Thymus (tissue), 11 donors: ENCODE data around the gene PPP1R1B. TPM values are rescaled to one million over a fixed set of nuclear protein-coding genes. Genes with fewer than 3 reads are reported as not detected.

Experiments
- DNase-seq, 9 donors: peaks; one replicate each; pipeline ENCODE4 v3.0.0-alpha.2; 2013; ENCODE audit warnings: low spot score in 9 of 9, low read depth in 6 of 9, missing footprints in 1 of 9
- H3K27ac ChIP-seq, 2 donors: one replicate each; pipeline ENCODE4 v1.5.1; 2013; ENCODE audit warnings: control low read depth in 1 of 2, low read depth in 1 of 2, low read length in 1 of 2, mild to moderate bottlenecking in 1 of 2, moderate library complexity in 1 of 2
- H3K27me3 ChIP-seq, 2 donors: one replicate each; pipeline ENCODE4 v1.5.1; 2013; ENCODE audit warnings: low read length in 1 of 2; ENCODE audit not compliant: control insufficient read depth in 2 of 2, insufficient read depth in 1 of 2
- H3K36me3 ChIP-seq, 2 donors: one replicate each; pipeline ENCODE4 v1.5.1; 2013; ENCODE audit warnings: low read length in 1 of 2, mild to moderate bottlenecking in 1 of 2, moderate library complexity in 1 of 2; ENCODE audit not compliant: control insufficient read depth in 2 of 2, insufficient read depth in 2 of 2
- H3K4me1 ChIP-seq, 2 donors: one replicate each; pipeline ENCODE4 v1.5.1; 2013; ENCODE audit warnings: low read length in 2 of 2; ENCODE audit not compliant: control insufficient read depth in 2 of 2, insufficient read depth in 2 of 2
- H3K4me3 ChIP-seq, 2 donors: one replicate each; pipeline ENCODE4 v1.5.1; 2013; ENCODE audit warnings: low read length in 2 of 2, control low read depth in 1 of 2, mild to moderate bottlenecking in 1 of 2
- H3K9me3 ChIP-seq, 2 donors: one replicate each; pipeline ENCODE4 v1.5.1; 2013; ENCODE audit warnings: low read length in 1 of 2, mild to moderate bottlenecking in 1 of 2; ENCODE audit not compliant: control insufficient read depth in 2 of 2, insufficient read depth in 1 of 2
- WGBS: extraction: QIAGEN DNeasy Blood & Tissue Kit; methylation state at CpG from one replicate; pipeline ENCODE4 v1.1.7; 2013; 5-methylcytosine and 5-hydroxymethylcytosine counted together
- polyA plus RNA-seq: library from polyadenylated mRNA; stranded (reverse); fragments of 200-250 nt; gene quantifications from one replicate; pipeline ENCODE4 v1.2.3, GENCODE V29; 2013
- total RNA-seq: library from RNA; stranded (reverse); fragments of 120-200 nt; gene quantifications from one replicate; pipeline ENCODE4 v1.2.4, GENCODE V29; 2013
- donor health status: healthy.

The PPP1R1B gene
- total and polyA plus RNA-seq, 2 donors = 1.3 to 1.8 TPM

DNA sequence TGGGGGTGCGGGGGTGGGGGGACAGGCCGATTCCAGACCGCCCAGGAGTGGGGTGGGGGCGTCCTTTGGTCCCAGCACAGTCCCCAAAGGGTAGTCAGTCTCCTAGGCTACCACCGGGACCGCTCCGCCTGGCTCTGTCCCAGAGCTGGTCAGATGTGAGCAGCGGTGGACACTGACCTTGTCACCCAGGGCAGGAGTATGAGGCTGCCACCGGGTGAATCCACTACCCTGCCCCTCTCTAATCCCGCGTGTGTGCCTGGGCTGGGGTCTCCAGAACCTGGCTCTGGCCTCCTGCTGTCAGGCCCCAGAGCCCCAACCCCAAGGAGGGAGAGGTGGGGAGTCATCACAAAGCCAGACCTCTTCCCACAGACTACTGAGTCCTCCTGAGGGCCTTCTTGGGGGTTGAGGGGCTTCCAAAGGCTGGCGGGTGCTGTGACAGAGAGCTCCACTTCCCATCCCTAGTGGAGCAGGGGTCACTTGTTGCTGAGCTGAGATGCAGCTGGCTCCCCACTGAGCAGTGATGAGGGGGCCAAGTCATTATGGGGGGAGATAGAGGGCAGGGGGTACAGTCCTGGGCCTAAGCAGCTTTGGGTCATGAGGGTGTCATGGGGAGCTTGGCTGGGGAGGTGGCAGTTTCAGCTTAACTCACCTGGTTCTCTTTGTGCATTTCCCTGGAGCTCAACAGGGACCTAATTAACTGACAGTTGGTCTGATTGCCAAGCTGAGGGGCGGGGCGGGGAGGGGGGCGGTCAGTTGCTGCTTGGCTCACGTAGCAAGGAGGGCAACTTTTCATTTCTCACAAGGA lies 1.2 kb downstream of the PPP1R1B start:
- 92% methylated on average over 16 of the region's 16 CpGs for WGBS
- no peak overlapping the region for H3K27ac ChIP-seq
- H3K4me1 ChIP-seq = peaks cover 8 to 42% of the 10 kb centered on the region in 2 donors
- no peak overlapping the region for H3K4me3 ChIP-seq
- H3K9me3 ChIP-seq = peaks cover 0 to 9% of the 10 kb centered on the region in 2 donors
- peaks cover 26 to 80% of the 10 kb centered on the region in 2 donors for H3K27me3 ChIP-seq
- no peaks in the 10 kb centered on the region for H3K36me3 ChIP-seq
- no peak for DNase-seq

DNA sequence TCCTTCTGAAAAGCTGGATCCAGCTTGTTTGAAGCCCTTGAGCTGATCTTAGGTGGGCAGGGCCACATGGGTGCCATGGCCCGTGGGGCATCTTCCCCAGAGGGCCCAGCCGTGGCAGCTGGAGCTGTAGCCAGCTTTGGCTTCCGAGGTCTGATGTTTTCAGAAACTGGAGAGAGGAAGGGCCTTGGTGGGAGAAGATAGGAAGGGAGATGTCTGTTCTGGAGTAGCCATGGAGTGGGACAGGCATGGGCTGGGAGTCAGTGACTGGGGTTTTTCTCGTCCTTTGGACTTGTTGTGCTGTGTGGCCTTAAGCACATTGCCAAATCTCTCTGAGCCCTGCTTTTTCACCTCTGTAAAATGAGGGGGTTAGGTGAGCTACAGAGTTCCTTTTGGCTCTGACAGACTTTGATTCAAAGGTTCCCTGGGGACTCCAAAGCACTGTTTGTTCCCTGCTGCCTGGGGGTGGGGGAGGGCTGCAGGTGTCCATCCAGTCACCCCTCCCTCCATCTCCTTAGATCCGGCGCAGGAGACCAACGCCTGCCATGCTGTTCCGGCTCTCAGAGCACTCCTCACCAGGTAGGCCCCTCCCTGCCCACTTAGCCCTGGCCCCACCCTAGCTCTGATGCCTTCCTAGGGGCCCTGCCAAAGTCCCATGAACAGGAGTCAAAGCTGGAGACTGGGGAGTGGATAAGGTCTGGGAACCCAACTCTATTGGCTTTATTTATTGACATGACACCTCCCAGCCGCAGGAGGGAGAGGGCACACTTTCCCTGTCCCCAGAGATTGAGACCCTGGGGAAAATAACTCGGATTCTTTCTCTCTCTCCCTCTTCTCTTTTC lies 2.1 kb downstream of the PPP1R1B start:
- 84% methylated on average over 10 of the region's 10 CpGs for WGBS
- no peak overlapping the region for H3K4me3 ChIP-seq
- H3K27me3 ChIP-seq = peaks cover 26 to 73% of the 10 kb centered on the region in 2 donors
- peaks cover 0 to 9% of the 10 kb centered on the region in 2 donors for H3K9me3 ChIP-seq
- no peaks in the 10 kb centered on the region for H3K36me3 ChIP-seq
- H3K4me1 ChIP-seq = peaks cover 8 to 43% of the 10 kb centered on the region in 2 donors
- H3K27ac ChIP-seq = no peak overlapping the region
- no peak for DNase-seq

DNA sequence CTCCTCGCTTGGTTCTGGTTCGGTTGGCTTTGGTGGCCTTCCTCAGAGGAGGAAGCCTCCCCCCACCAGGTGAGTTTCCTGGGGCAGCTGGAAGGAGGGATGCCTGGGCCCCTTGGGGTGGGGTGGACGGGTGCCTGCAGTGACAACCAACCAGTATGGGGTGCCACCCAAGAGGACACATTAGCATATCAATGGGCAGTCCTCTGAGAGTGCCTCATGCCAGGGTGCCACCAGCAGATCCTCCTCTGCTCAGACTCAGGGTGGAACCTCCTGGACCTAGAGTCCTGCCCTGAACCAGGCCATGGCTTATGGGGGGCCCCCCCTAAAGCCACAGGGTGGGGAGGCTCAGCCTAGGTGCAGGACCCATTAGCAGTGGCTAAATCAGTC lies 2.7 kb downstream of the PPP1R1B start:
- peaks cover 26 to 69% of the 10 kb centered on the region in 2 donors for H3K27me3 ChIP-seq

DNA sequence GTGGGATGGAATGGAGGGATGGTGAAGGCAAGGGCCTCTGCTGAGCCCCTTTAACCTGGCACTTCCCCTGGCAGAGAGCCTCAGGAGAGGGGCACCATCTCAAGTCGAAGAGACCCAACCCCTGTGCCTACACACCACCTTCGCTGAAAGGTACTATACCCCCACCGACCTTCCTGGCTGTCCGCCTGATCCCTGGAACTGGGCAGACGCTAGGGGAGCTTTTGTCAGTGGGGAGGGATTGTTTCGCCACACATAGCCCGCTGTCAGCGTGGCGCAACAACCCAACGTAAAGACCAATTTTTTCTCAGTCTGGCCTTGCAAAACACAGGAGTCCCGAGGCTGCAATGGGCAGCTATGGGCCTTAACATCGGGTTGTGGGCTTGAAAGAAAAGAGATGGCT lies 3.1 kb downstream of the PPP1R1B start:
- no peak for DNase-seq
- Histone ChIP-seq H3K4me1 (peaks cover 8 to 52% of the 10 kb centered on the region in 2 donors), H3K36me3 (no peaks in the 10 kb centered on the region), H3K27ac (no peak overlapping the region), H3K27me3 (peaks cover 26 to 65% of the 10 kb centered on the region in 2 donors), H3K4me3 (no peak overlapping the region), H3K9me3 (peaks cover 0 to 9% of the 10 kb centered on the region in 2 donors)
- WGBS = 96% methylated on average over 12 of the region's 12 CpGs

More for the DNA sequence above, 2.7 kb downstream of the PPP1R1B start:
- Histone ChIP-seq H3K4me3 (no peak overlapping the region), H3K36me3 (no peaks in the 10 kb centered on the region), H3K4me1 (peaks cover 8 to 49% of the 10 kb centered on the region in 2 donors), H3K27ac (no peak overlapping the region), H3K9me3 (peaks cover 0 to 9% of the 10 kb centered on the region in 2 donors)
- 90% methylated on average over 3 of the region's 3 CpGs for WGBS
- no peak for DNase-seq

DNA sequence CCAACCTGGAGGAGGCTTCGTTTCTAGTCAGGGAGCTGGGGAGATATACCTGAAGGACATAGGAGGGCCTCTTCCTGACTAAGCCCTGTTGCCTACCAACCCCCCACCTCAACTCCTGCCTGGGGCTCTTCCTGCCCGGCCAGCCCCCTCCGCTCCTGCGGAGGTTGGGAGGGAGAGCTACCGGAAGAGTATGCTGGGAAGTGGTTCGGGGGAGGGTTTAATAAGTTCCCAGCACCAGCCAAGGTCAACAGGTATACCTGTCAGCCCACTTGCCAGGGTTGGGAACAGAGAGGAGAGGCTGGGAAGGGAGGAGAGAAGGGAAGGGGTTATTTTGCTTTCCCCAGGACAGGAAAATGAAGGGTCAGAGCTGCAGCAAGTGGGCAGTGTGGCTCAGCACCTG lies 4.7 kb downstream of the PPP1R1B start:
- no peak overlapping the region for H3K4me3 ChIP-seq
- H3K27me3 ChIP-seq = peaks cover 21 to 49% of the 10 kb centered on the region in 2 donors
- DNase-seq = no peak

DNA sequence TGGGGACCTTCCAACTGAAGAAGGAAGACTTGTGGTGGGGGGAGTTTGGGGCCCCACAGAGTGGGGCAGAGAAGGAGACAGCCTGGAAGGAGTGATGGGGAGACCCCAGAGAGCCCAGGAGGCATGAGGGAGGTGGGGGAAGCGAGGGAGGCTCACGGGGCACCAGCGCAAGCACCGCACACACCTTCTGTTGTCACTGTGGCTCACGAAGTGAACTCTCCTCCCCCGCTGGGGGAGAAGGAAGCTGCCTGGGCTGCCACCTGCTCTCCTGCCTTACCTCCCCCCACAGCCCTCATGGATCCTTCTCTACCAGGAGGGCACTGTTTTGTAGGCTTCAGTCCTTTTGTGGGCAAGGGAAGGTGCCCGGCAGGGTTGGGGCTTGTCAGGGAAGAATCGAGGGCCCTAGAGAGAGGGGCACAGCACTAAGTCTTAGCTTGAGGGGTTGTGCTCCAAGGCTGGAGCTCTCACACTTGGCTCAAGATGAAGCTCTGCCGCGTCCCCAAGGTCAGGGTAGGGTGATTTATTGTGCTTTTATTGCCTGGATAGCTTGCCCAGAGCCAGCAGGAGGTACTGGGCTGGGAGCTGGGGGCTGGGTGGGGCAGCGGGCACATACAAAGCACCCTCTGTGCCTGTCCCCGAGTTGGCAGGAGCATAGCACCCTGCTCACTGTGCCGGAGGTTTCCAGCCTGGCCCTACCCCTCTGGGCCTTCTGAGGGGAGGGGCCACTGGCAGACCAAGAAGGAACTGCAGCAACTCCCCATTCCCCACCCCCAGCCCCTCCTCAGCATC lies 5.6 kb downstream of the PPP1R1B start:
- Histone ChIP-seq H3K27me3 (peaks cover 13 to 40% of the 10 kb centered on the region in 2 donors), H3K4me1 (peaks cover 14 to 49% of the 10 kb centered on the region in 2 donors), H3K9me3 (peaks cover 0 to 5% of the 10 kb centered on the region in 2 donors), H3K27ac (no peak overlapping the region), H3K4me3 (no peak overlapping the region), H3K36me3 (no peaks in the 10 kb centered on the region)
- 48% methylated on average over 13 of the region's 13 CpGs for WGBS
- peak in 4 of 9 donors; percentile 32 to 74 (median 48) for DNase-seq

More for the DNA sequence above, 4.7 kb downstream of the PPP1R1B start:
- H3K9me3 ChIP-seq = peaks cover 0 to 8% of the 10 kb centered on the region in 2 donors
- WGBS = 38% methylated on average over 6 of the region's 6 CpGs
- peaks cover 11 to 50% of the 10 kb centered on the region in 2 donors for H3K4me1 ChIP-seq
- no peaks in the 10 kb centered on the region for H3K36me3 ChIP-seq
- H3K27ac ChIP-seq = no peak overlapping the region

DNA sequence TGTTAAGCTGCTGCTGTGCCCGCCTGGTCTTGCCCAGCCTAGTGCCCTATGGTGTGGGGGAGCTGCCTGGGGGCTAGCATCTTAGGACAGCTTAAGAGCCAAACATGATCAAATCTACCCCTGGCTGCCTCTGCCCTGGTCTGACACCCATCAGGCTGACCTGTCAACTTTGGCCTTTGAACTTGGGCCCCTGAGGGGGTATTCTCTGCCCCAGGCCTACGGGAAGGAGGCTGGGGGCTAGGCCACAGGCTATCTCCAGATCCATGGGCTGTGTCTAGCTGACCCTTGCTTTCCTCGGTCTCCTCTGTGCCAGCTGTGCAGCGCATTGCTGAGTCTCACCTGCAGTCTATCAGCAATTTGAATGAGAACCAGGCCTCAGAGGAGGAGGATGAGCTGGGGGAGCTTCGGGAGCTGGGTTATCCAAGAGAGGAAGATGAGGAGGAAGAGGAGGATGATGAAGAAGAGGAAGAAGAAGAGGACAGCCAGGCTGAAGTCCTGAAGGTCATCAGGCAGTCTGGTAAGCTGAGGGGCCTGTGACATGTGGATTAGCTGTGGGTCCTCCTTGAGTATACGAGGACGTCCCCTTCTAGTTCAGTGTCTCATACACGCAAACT lies 6.9 kb downstream of the PPP1R1B start:
- DNase-seq = no peak
- Histone ChIP-seq H3K9me3 (peaks cover 0 to 2% of the 10 kb centered on the region in 2 donors), H3K27me3 (peaks cover 4 to 27% of the 10 kb centered on the region in 2 donors), H3K36me3 (no peaks in the 10 kb centered on the region), H3K4me3 (no peak overlapping the region), H3K4me1 (peaks cover 25 to 60% of the 10 kb centered on the region in 2 donors), H3K27ac (no peak overlapping the region)
- WGBS = 93% methylated on average over 8 of the region's 8 CpGs

DNA sequence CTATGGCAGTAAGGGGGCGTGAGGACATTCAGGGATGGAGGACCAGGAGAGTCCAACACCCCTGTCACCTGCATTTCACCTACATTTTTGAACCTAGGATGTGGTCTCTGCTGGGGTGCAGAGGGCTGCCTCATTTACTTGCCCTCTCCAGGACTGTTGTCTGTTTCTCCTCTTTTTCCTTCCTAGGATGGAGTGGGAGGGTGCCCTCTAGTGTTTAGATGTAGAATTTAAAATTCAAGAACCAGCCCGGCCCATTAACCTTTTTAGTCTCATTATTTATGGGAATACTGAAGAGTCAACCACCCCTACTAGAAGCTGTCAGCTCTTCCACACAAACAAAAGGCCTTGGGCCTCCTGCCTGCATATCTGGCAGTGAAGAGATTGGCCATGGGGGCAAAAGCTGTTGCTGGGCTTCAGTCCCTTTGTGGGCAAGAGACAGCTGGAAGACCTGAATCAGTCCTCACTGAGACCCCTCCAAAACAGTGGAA lies 7.7 kb downstream of the PPP1R1B start:
- Histone ChIP-seq H3K9me3 (peaks cover 0 to 2% of the 10 kb centered on the region in 2 donors), H3K4me1 (peaks cover 28 to 68% of the 10 kb centered on the region in 2 donors), H3K27ac (no peak overlapping the region), H3K27me3 (peaks cover 0 to 19% of the 10 kb centered on the region in 2 donors), H3K4me3 (no peak overlapping the region), H3K36me3 (no peaks in the 10 kb centered on the region)
- DNase-seq = peak in 3 of 9 donors; percentile 26 to 63 (median 49)
- WGBS = 53% methylated on average over 2 of the region's 2 CpGs
